Adrenal gland (tissue), 5 donors: ENCODE results near the gene TXNDC11.

Experiments
- POLR2A ChIP-seq, 2 donors: fragments of 450-650 bp; IDR thresholded peaks; one replicate each; pipeline ENCODE4 v1.6.1; 2017; ENCODE audit warnings: antibody characterized with exemption in 2 of 2, mild to moderate bottlenecking in 2 of 2, moderate library complexity in 1 of 2
- TF ChIP-seq, protein P1 (sequence below), 6 experiments: fragments of 450-650 bp in 4 of 6; fragments of 200-600 bp in 2 of 6; sonication (generic) in 1 of 6; IDR thresholded peaks; 1 replicate in 5 of 6; 2 replicates in 1 of 6; pipeline versions ENCODE4 v1.5.1 to v1.8.0; 2016 to 2021; ENCODE audit warnings: antibody characterized with exemption in 6 of 6, mild to moderate bottlenecking in 2 of 6, moderate library complexity in 1 of 6
- donor health status: DM: no; HTN: no; CAD: no.

DNA sequence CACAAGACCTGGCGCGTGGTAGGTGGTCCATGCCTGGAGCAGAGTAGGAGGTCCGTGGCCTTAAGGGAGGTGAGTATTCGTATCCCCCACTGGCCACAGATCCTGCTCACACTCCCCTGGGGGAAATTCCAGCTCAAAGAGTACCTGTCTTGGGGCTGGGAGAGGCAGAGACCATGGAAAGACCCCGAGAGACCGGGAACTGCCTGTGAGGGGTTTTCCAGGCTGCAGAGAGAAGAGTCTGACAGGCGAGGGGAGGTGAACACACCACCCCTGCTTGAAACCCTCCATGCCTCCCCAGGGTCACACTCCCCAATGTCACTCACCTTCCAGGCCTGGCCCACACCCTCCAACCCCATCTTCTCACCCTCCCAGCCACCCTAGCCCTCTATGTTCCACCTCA, 87.0 kb downstream of the TXNDC11 start:
- TF ChIP-seq, protein P1, sequence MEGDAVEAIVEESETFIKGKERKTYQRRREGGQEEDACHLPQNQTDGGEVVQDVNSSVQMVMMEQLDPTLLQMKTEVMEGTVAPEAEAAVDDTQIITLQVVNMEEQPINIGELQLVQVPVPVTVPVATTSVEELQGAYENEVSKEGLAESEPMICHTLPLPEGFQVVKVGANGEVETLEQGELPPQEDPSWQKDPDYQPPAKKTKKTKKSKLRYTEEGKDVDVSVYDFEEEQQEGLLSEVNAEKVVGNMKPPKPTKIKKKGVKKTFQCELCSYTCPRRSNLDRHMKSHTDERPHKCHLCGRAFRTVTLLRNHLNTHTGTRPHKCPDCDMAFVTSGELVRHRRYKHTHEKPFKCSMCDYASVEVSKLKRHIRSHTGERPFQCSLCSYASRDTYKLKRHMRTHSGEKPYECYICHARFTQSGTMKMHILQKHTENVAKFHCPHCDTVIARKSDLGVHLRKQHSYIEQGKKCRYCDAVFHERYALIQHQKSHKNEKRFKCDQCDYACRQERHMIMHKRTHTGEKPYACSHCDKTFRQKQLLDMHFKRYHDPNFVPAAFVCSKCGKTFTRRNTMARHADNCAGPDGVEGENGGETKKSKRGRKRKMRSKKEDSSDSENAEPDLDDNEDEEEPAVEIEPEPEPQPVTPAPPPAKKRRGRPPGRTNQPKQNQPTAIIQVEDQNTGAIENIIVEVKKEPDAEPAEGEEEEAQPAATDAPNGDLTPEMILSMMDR (IDR thresholded peaks at IDR 0.05): no peak
- TF ChIP-seq POLR2A (IDR thresholded peaks at IDR 0.05): no peak
